ENCODE results near the gene ANKRD34A.

- TF ChIP-seq CTCF (IDR thresholded peaks at IDR 0.05): peak in 1 of 3 experiments; percentile 6
- TF ChIP-seq POLR2A (IDR thresholded peaks at IDR 0.05): no peak
Measured at GRCh38 chr1:146007489-146008133, 43.2 kb upstream of the ANKRD34A start.
